Upper lobe of left lung (tissue), 4 donors: ENCODE measurements around the gene FYN.
"Not testable (repeated sequence)": the region's sequence is repeated elsewhere in the genome, so short reads cannot be mapped to it uniquely, and the experiment has no call there.

Experiments used
- EP300 ChIP-seq, 4 donors: sonication (generic); formaldehyde crosslinking; IDR thresholded peaks; one replicate each; pipeline ENCODE4 v1.5.1; 2017; ENCODE audit warnings: antibody characterized with exemption in 4 of 4, control low read depth in 2 of 4
- POLR2A ChIP-seq, 4 donors: fragments of 450-650 bp; IDR thresholded peaks; one replicate each; pipeline ENCODE4 v1.5.1; 2016 to 2017; ENCODE audit warnings: antibody characterized with exemption in 4 of 4, mild to moderate bottlenecking in 2 of 4
- TF ChIP-seq, protein P1 (sequence below), 6 experiments: fragments of 450-650 bp in 4 of 6; fragments of 200-600 bp in 2 of 6; sonication (generic) in 2 of 6; IDR thresholded peaks; one replicate each; pipeline ENCODE4 v1.5.1; 2016 to 2019; ENCODE audit warnings: antibody characterized with exemption in 6 of 6

DNA sequence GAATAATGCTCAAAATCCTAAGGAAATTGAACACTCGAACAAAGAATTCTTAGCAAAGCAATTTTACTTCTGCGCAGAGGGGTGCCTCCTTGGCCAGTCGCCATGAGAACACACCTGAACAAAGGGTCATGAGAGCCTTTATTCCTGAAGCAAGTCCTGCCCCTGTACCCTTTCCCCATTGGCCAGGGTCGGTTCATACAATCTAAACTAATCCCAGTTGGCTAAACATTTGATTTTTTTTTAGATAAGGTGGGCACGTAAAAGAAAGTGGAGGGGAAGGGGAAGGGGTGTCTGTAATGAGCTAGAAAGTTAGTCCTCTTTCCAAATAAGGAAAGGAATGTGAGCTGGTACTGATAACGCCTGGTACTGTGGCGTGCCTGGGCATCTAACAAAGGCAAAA lies 37.9 kb downstream of the FYN start:
- TF ChIP-seq, protein P1, sequence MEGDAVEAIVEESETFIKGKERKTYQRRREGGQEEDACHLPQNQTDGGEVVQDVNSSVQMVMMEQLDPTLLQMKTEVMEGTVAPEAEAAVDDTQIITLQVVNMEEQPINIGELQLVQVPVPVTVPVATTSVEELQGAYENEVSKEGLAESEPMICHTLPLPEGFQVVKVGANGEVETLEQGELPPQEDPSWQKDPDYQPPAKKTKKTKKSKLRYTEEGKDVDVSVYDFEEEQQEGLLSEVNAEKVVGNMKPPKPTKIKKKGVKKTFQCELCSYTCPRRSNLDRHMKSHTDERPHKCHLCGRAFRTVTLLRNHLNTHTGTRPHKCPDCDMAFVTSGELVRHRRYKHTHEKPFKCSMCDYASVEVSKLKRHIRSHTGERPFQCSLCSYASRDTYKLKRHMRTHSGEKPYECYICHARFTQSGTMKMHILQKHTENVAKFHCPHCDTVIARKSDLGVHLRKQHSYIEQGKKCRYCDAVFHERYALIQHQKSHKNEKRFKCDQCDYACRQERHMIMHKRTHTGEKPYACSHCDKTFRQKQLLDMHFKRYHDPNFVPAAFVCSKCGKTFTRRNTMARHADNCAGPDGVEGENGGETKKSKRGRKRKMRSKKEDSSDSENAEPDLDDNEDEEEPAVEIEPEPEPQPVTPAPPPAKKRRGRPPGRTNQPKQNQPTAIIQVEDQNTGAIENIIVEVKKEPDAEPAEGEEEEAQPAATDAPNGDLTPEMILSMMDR (IDR thresholded peaks at IDR 0.05): not testable (repeated sequence)
- TF ChIP-seq EP300, POLR2A (IDR thresholded peaks at IDR 0.05): not testable (repeated sequence)
